Osteocyte (in vitro differentiated cells): ENCODE measurements around the gene ADAMTS3. TPM values are rescaled to one million over a fixed set of nuclear protein-coding genes. Genes with fewer than 3 reads are reported as not detected.

Experiments
- DNase-seq: peaks from one replicate; pipeline ENCODE4 v3.0.0; 2021; ENCODE audit warnings: mixed read lengths; ENCODE audit not compliant: unreplicated experiment; ENCODE audit errors: extremely low spot score
- H3K27ac Mint-ChIP-seq: one replicate; pipeline ENCODE4 v1.8.0; 2021; ENCODE audit warnings: mild to moderate bottlenecking, mixed read lengths; ENCODE audit not compliant: unreplicated experiment
- H3K27me3 Mint-ChIP-seq: one replicate; pipeline ENCODE4 v1.8.0; 2021; ENCODE audit warnings: mixed read lengths; ENCODE audit not compliant: unreplicated experiment
- H3K36me3 Mint-ChIP-seq: one replicate; pipeline ENCODE4 v1.8.0; 2021; ENCODE audit warnings: mixed read lengths; ENCODE audit not compliant: unreplicated experiment
- H3K4me1 Mint-ChIP-seq: one replicate; pipeline ENCODE4 v1.8.0; 2021; ENCODE audit warnings: mixed read lengths; ENCODE audit not compliant: unreplicated experiment
- H3K4me3 Mint-ChIP-seq: one replicate; pipeline ENCODE4 v1.8.0; 2021; ENCODE audit warnings: mild to moderate bottlenecking, moderate library complexity, mixed read lengths; ENCODE audit not compliant: unreplicated experiment
- H3K9me3 Mint-ChIP-seq: one replicate; pipeline ENCODE4 v1.8.0; 2021; ENCODE audit warnings: mixed read lengths; ENCODE audit not compliant: unreplicated experiment
- total RNA-seq: library from RNA; stranded (reverse); gene quantifications from 2 replicates; pipeline ENCODE4 v1.2.1, GENCODE V29; 2021
- TF ChIP-seq, protein P1 (sequence below): fragments of 200-600 bp; sonication (generic); IDR thresholded peaks from 2 replicates; pipeline ENCODE4 v1.5.0; 2021; ENCODE audit warnings: antibody characterized with exemption, mild to moderate bottlenecking, moderate library complexity

ADAMTS3 gene
- total RNA-seq, 1 donor from 2014 or later = 1.4 TPM

- no peak for DNase-seq
- H3K9me3 Mint-ChIP-seq = no peaks in the 10 kb centered on the region
- H3K36me3 Mint-ChIP-seq = no peaks in the 10 kb centered on the region
- H3K4me1 Mint-ChIP-seq = no peaks in the 10 kb centered on the region
- no peak overlapping the region for H3K4me3 Mint-ChIP-seq
- H3K27ac Mint-ChIP-seq = no peak overlapping the region
- peaks cover 9% of the 10 kb centered on the region for H3K27me3 Mint-ChIP-seq
- TF ChIP-seq, protein P1, sequence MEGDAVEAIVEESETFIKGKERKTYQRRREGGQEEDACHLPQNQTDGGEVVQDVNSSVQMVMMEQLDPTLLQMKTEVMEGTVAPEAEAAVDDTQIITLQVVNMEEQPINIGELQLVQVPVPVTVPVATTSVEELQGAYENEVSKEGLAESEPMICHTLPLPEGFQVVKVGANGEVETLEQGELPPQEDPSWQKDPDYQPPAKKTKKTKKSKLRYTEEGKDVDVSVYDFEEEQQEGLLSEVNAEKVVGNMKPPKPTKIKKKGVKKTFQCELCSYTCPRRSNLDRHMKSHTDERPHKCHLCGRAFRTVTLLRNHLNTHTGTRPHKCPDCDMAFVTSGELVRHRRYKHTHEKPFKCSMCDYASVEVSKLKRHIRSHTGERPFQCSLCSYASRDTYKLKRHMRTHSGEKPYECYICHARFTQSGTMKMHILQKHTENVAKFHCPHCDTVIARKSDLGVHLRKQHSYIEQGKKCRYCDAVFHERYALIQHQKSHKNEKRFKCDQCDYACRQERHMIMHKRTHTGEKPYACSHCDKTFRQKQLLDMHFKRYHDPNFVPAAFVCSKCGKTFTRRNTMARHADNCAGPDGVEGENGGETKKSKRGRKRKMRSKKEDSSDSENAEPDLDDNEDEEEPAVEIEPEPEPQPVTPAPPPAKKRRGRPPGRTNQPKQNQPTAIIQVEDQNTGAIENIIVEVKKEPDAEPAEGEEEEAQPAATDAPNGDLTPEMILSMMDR = no peak
Observed at GRCh38 chr4:72283357-72283756, 285.7 kb downstream of the ADAMTS3 start.

- H3K4me1 Mint-ChIP-seq = no peaks in the 10 kb centered on the region
- H3K27ac Mint-ChIP-seq = no peak overlapping the region
- no peaks in the 10 kb centered on the region for H3K9me3 Mint-ChIP-seq
- peaks cover 22% of the 10 kb centered on the region for H3K27me3 Mint-ChIP-seq
- TF ChIP-seq, protein P1 = no peak
- no peaks in the 10 kb centered on the region for H3K36me3 Mint-ChIP-seq
- DNase-seq = no peak
- no peak overlapping the region for H3K4me3 Mint-ChIP-seq
Observed at GRCh38 chr4:72280252-72280651, 288.8 kb downstream of the ADAMTS3 start.

GRCh38 chr4:72275381-72275780 lies 293.6 kb downstream of the ADAMTS3 start:
- H3K9me3 Mint-ChIP-seq = peaks cover 6% of the 10 kb centered on the region
- H3K4me3 Mint-ChIP-seq = no peak overlapping the region
- H3K4me1 Mint-ChIP-seq = no peaks in the 10 kb centered on the region
- H3K27ac Mint-ChIP-seq = no peak overlapping the region
- TF ChIP-seq, protein P1 = no peak
- DNase-seq = no peak
- H3K27me3 Mint-ChIP-seq = peaks cover 23% of the 10 kb centered on the region
- no peaks in the 10 kb centered on the region for H3K36me3 Mint-ChIP-seq

DNA sequence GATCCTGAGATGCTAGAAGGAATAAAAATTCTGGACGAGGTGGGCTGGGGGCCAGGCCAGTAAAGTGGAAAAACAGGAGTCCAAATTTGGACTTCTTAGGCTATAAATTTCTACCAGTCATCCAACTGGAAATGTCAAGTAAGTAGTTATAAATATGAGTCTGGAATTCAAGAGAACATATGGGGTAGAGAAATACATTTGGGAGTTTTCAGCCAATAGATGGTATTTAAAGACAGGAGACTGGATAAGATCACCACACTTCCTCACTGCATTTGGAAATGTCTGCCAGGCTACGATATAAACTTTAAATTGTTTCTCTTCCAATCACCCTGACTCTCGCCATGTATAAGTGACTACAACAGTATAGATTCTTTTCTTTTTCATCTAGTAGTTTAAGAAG lies 294.8 kb downstream of the ADAMTS3 start:
- no peaks in the 10 kb centered on the region for H3K4me1 Mint-ChIP-seq
- no peak overlapping the region for H3K27ac Mint-ChIP-seq
- TF ChIP-seq, protein P1 = no peak
- H3K36me3 Mint-ChIP-seq = no peaks in the 10 kb centered on the region
- no peak overlapping the region for H3K4me3 Mint-ChIP-seq
- H3K27me3 Mint-ChIP-seq = peaks cover 23% of the 10 kb centered on the region
- DNase-seq = no peak
- peaks cover 6% of the 10 kb centered on the region for H3K9me3 Mint-ChIP-seq

GRCh38 chr4:72255269-72255668 lies 313.8 kb downstream of the ADAMTS3 start:
- peaks cover 13% of the 10 kb centered on the region for H3K27me3 Mint-ChIP-seq
- no peaks in the 10 kb centered on the region for H3K4me1 Mint-ChIP-seq
- H3K27ac Mint-ChIP-seq = no peak overlapping the region
- H3K4me3 Mint-ChIP-seq = no peak overlapping the region
- H3K9me3 Mint-ChIP-seq = no peaks in the 10 kb centered on the region
- TF ChIP-seq, protein P1 = no peak
- no peaks in the 10 kb centered on the region for H3K36me3 Mint-ChIP-seq
- no peak for DNase-seq
